Keratinocyte (primary cell): ENCODE measurements around the gene GNAL. TPM values are rescaled to one million over a fixed set of nuclear protein-coding genes. Genes with fewer than 3 reads are reported as not detected.

Experiments
- DNase-seq: peaks from one replicate; pipeline ENCODE4 v3.0.0-alpha.2; 2011; ENCODE audit warnings: low read depth, missing footprints, low spot score
- FAIRE-seq: peaks from 2 replicates; lab custom pipeline; 2011; peaks lifted over from hg19 to GRCh38; lab: Jason Lieb, UNC
- H2AFZ ChIP-seq: 2 replicates; pipeline ENCODE4 v1.6.0; 2012; ENCODE audit warnings: low read length, control low read depth, inconsistent platforms; ENCODE audit not compliant: control insufficient read depth
- H3K27ac ChIP-seq: 2 replicates; pipeline ENCODE4 v1.5.1; 2011; ENCODE audit warnings: low read length; ENCODE audit not compliant: control insufficient read depth, insufficient read depth
- H3K27me3 ChIP-seq: 3 replicates; pipeline ENCODE4 v1.6.0; 2011; ENCODE audit warnings: low read length; ENCODE audit not compliant: control insufficient read depth, insufficient read depth; ENCODE audit errors: extremely low read depth
- H3K36me3 ChIP-seq, 2 experiments: 2 replicates in 1 of 2; 3 replicates in 1 of 2; pipeline ENCODE4 v1.5.1; 2011; ENCODE audit warnings: low read length in 2 of 2, mild to moderate bottlenecking in 1 of 2; ENCODE audit not compliant: control insufficient read depth in 2 of 2, insufficient read depth in 2 of 2; ENCODE audit errors: extremely low read depth in 1 of 2
- H3K4me1 ChIP-seq: 3 replicates; pipeline ENCODE4 v1.5.1; 2011; ENCODE audit warnings: low read length; ENCODE audit not compliant: control insufficient read depth, insufficient read depth; ENCODE audit errors: extremely low read depth
- H3K4me2 ChIP-seq: 3 replicates; pipeline ENCODE4 v1.6.0; 2011; ENCODE audit warnings: low read depth, low read length; ENCODE audit not compliant: control insufficient read depth, insufficient read depth; ENCODE audit errors: extremely low read depth
- H3K4me3 ChIP-seq, 3 experiments: fragments of 200-600 bp in 1 of 3; sonication (generic) in 1 of 3; 2 replicates in 2 of 3; 3 replicates in 1 of 3; pipeline ENCODE4 v1.5.1; 2011 to 2016; ENCODE audit warnings: low read length in 3 of 3, mild to moderate bottlenecking in 3 of 3, control low read depth in 2 of 3, inconsistent platforms in 1 of 3, low read depth in 1 of 3, mixed read lengths in 1 of 3, mixed run types in 1 of 3, moderate library complexity in 1 of 3; ENCODE audit not compliant: control insufficient read depth in 2 of 3, insufficient read depth in 2 of 3; ENCODE audit errors: extremely low read depth in 1 of 3
- H3K79me2 ChIP-seq: 2 replicates; pipeline ENCODE4 v1.6.0; 2012; ENCODE audit warnings: low read length; ENCODE audit not compliant: control insufficient read depth, insufficient read depth
- H3K9ac ChIP-seq: 3 replicates; pipeline ENCODE4 v1.6.0; 2011; ENCODE audit warnings: low read length; ENCODE audit not compliant: control insufficient read depth, insufficient read depth; ENCODE audit errors: extremely low read depth
- H3K9me1 ChIP-seq: 3 replicates; pipeline ENCODE4 v1.6.0; 2011; ENCODE audit warnings: low read length; ENCODE audit not compliant: control insufficient read depth, insufficient read depth; ENCODE audit errors: extremely low read depth
- H3K9me3 ChIP-seq: 2 replicates; pipeline ENCODE4 v1.5.1; 2012; ENCODE audit warnings: low read depth, low read length; ENCODE audit not compliant: control insufficient read depth
- H4K20me1 ChIP-seq: 3 replicates; pipeline ENCODE4 v1.6.0; 2011; ENCODE audit warnings: low read length; ENCODE audit not compliant: control insufficient read depth, insufficient read depth; ENCODE audit errors: extremely low read depth
- EZH2 ChIP-seq: IDR thresholded peaks from one replicate; pipeline ENCODE4 v1.6.1; 2012; ENCODE audit warnings: inconsistent platforms, mild to moderate bottlenecking, low read length, moderate library complexity
- dilution Hi-C: fragments of 300-500 bp; cut with MboI; formaldehyde crosslinking; loops from one replicate; pipeline ENCODE4 v1.7.0; 2020; ENCODE audit warnings: low sequenced_read_pairs; ENCODE audit not compliant: extremely low pct_ligation_motif_present
- polyA plus RNA-seq, 5 experiments: library from polyadenylated mRNA; depleted of rRNA in 3 of 5; stranded (reverse) in 3 of 5; stranded (forward) in 1 of 5; unstranded in 1 of 5; fragments of >200 nt; gene quantifications; 1 replicate in 1 of 5; 2 replicates in 3 of 5; 3 replicates in 1 of 5; pipeline versions ENCODE4 v1.2.1 to v1.2.3, GENCODE V29; 2011 to 2012; ENCODE audit warnings: missing spikeins in 2 of 5, low read depth in 1 of 5, low replicate concordance in 1 of 5
- TF ChIP-seq, protein P1 (sequence below), 3 experiments: IDR thresholded peaks in 1 of 3; conservative IDR thresholded peaks in 1 of 3; optimal IDR thresholded peaks in 1 of 3; 2 replicates in 2 of 3; 3 replicates in 1 of 3; pipeline versions ENCODE3 to v1.5.1; 2011; ENCODE audit warnings: low read length in 3 of 3, mild to moderate bottlenecking in 3 of 3, moderate library complexity in 2 of 3, control low read depth in 1 of 3, inconsistent platforms in 1 of 3; ENCODE audit not compliant: insufficient read depth in 2 of 3; ENCODE audit errors: extremely low read depth in 1 of 3

GNAL gene
- polyA plus RNA-seq, 1 donor (not counting 4 experiments of a cell fraction or from before 2014, with no cell fraction given): 30.0 TPM

DNA sequence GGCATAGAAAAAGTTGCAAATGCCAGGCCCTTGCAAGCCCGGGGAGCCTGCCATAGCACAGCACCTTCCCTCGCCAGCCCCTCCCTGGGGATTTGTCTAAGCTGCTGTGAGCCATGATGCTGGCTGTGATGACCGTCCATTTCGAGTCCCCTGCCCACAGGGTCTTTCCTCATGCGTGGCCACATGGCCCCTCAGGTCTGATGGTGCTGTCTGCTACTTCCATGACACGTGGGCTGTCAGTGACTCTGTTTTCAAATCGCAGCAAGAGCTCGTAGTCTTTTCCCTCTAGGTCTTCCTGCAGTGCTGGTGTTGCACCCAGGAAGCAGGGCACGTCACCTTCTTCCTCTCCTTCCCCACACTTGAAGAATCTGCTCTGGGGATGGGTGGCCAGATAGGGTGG is 15.5 kb upstream of the GNAL start:
- no peak for DNase-seq
- TF ChIP-seq EZH2: no peak
- TF ChIP-seq, protein P1, sequence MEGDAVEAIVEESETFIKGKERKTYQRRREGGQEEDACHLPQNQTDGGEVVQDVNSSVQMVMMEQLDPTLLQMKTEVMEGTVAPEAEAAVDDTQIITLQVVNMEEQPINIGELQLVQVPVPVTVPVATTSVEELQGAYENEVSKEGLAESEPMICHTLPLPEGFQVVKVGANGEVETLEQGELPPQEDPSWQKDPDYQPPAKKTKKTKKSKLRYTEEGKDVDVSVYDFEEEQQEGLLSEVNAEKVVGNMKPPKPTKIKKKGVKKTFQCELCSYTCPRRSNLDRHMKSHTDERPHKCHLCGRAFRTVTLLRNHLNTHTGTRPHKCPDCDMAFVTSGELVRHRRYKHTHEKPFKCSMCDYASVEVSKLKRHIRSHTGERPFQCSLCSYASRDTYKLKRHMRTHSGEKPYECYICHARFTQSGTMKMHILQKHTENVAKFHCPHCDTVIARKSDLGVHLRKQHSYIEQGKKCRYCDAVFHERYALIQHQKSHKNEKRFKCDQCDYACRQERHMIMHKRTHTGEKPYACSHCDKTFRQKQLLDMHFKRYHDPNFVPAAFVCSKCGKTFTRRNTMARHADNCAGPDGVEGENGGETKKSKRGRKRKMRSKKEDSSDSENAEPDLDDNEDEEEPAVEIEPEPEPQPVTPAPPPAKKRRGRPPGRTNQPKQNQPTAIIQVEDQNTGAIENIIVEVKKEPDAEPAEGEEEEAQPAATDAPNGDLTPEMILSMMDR (optimal IDR thresholded peaks at IDR 0.05 in 1 of 3, IDR thresholded peaks at IDR 0.05 in 1 of 3, conservative IDR thresholded peaks at IDR 0.05 in 1 of 3; ENCODE audit: extremely low read depth in 1 of 3, insufficient read depth in 2 of 3, low read length in 3 of 3): no peak
- no peak overlapping the region for H3K4me3 ChIP-seq
- H3K27ac ChIP-seq: no peak overlapping the region
- H3K4me2 ChIP-seq: no peak overlapping the region
- no peak overlapping the region for H3K9ac ChIP-seq
- no peaks in the 10 kb centered on the region for H3K9me1 ChIP-seq
- no peak for FAIRE-seq
- no peak overlapping the region for H2AFZ ChIP-seq
- peaks cover 17% of the 10 kb centered on the region for H3K4me1 ChIP-seq
- no peaks in the 10 kb centered on the region for H3K36me3 ChIP-seq
- H3K9me3 ChIP-seq: no peaks in the 10 kb centered on the region
- no peaks in the 10 kb centered on the region for H3K79me2 ChIP-seq
- dilution Hi-C loops: no loop called here
- no peaks in the 10 kb centered on the region for H4K20me1 ChIP-seq
- no peaks in the 10 kb centered on the region for H3K27me3 ChIP-seq

GRCh38 chr18:11674119-11674518 is 14.9 kb upstream of the GNAL start:
- Histone ChIP-seq H3K4me2 (no peak overlapping the region), H2AFZ (no peak overlapping the region), H3K9ac (no peak overlapping the region), H3K27me3 (no peaks in the 10 kb centered on the region), H3K27ac (no peak overlapping the region), H3K4me3 (no peak overlapping the region), H3K9me3 (no peaks in the 10 kb centered on the region), H3K79me2 (no peaks in the 10 kb centered on the region), H3K4me1 (peaks cover 12% of the 10 kb centered on the region), H3K9me1 (no peaks in the 10 kb centered on the region), H3K36me3 (no peaks in the 10 kb centered on the region), H4K20me1 (no peaks in the 10 kb centered on the region)
- DNase-seq (no peak), FAIRE-seq (no peak)
- dilution Hi-C loops: no loop called here
- TF ChIP-seq, protein P1 (optimal IDR thresholded peaks at IDR 0.05 in 1 of 3, IDR thresholded peaks at IDR 0.05 in 1 of 3, conservative IDR thresholded peaks at IDR 0.05 in 1 of 3; ENCODE audit: extremely low read depth in 1 of 3, insufficient read depth in 2 of 3, low read length in 3 of 3): no peak
- no peak for TF ChIP-seq EZH2
